Thyroid gland (tissue), 4 donors: ENCODE data around the gene CPNE2. TPM values are rescaled to one million over a fixed set of nuclear protein-coding genes. Genes with fewer than 3 reads are reported as not detected.

Source experiments
- DNase-seq, 2 donors: peaks; one replicate each; pipeline ENCODE4 v3.0.0-alpha.2; 2019
- H3K27ac ChIP-seq, 3 donors: fragments of 200-600 bp; sonication (generic); 1 replicate in 2 of 3; 2 replicates in 1 of 3; pipeline ENCODE4 v1.5.1; 2016 to 2019; ENCODE audit warnings: mild to moderate bottlenecking in 1 of 3, moderate library complexity in 1 of 3
- H3K27me3 ChIP-seq: fragments of 200-600 bp; sonication (generic); one replicate; pipeline ENCODE4 v1.5.1; 2019
- H3K36me3 ChIP-seq, 2 donors: fragments of 200-600 bp; sonication (generic); one replicate each; pipeline ENCODE4 v1.5.1; 2016 to 2019
- H3K4me1 ChIP-seq, 2 donors: fragments of 200-600 bp; sonication (generic); one replicate each; pipeline ENCODE4 v1.5.1; 2017 to 2019
- H3K4me3 ChIP-seq, 3 donors: fragments of 200-600 bp; sonication (generic); replicated peaks in 1 of 3; 1 replicate in 2 of 3; 2 replicates in 1 of 3; pipeline ENCODE4 v1.5.1; 2016; ENCODE audit warnings: mild to moderate bottlenecking in 1 of 3
- H3K9me3 ChIP-seq: fragments of 200-600 bp; sonication (generic); one replicate; pipeline ENCODE4 v1.5.1; 2017
- CTCF ChIP-seq, 6 experiments: fragments of 200-600 bp in 3 of 6; fragments of 450-650 bp in 3 of 6; sonication (generic) in 3 of 6; IDR thresholded peaks; one replicate each; pipeline ENCODE4 v1.5.1; 2016 to 2019; ENCODE audit warnings: antibody characterized with exemption in 6 of 6, mild to moderate bottlenecking in 2 of 6, inconsistent platforms in 1 of 6, moderate library complexity in 1 of 6
- POLR2A ChIP-seq, 2 donors: fragments of 450-650 bp; IDR thresholded peaks; one replicate each; pipeline ENCODE4 v1.6.1; 2017; ENCODE audit warnings: antibody characterized with exemption in 2 of 2, mild to moderate bottlenecking in 2 of 2, moderate library complexity in 1 of 2
- WGBS, 2 donors: methylation state at CpG; one replicate each; pipeline ENCODE4 v1.1.5; 2017; 5-methylcytosine and 5-hydroxymethylcytosine counted together
- intact Hi-C: fragments of 100-400 bp; cut with DNase I; formaldehyde crosslinking; loops from one replicate; pipeline ENCODE4 v1.15.1; 2023
- total RNA-seq, 4 donors: library from RNA; depleted of rRNA; stranded (reverse); fragments of >200 nt; gene quantifications; one replicate each; pipeline ENCODE4 v1.2.3, GENCODE V29; 2016

Gene CPNE2
- total RNA-seq, 4 donors from 2014 or later, result 26.6 to 33.3 (median 29.2) TPM

- peak; percentile 62 to 78 for DNase-seq
- H3K4me3 ChIP-seq, result no peak overlapping the region
- H3K36me3 ChIP-seq, result peaks cover 0 to 12% of the 10 kb centered on the region in 2 donors
- no peaks in the 10 kb centered on the region for H3K9me3 ChIP-seq
- WGBS, 2 donors, result 40 to 69% methylated on average over 25 of the region's 25 CpGs
- no peaks in the 10 kb centered on the region for H3K27me3 ChIP-seq
- intact Hi-C loops, result no loop called here
- H3K27ac ChIP-seq, result peak overlapping the region in 1 of 3 donors; percentile 12
- H3K4me1 ChIP-seq, result peaks cover 16 to 20% of the 10 kb centered on the region in 2 donors
- TF ChIP-seq POLR2A (IDR thresholded peaks at IDR 0.05) (no peak), CTCF (IDR thresholded peaks at IDR 0.05) (no peak)
These were observed 23.3 kb downstream of the CPNE2 start for GRCh38 chr16:57115514-57116182.

- no peaks in the 10 kb centered on the region for H3K9me3 ChIP-seq
- TF ChIP-seq CTCF (IDR thresholded peaks at IDR 0.05) (no peak), POLR2A (IDR thresholded peaks at IDR 0.05) (no peak)
- peaks cover 0 to 21% of the 10 kb centered on the region in 2 donors for H3K36me3 ChIP-seq
- 100% methylated on average over 2 of the region's 2 CpGs for WGBS, 2 donors
- H3K27ac ChIP-seq, result no peak overlapping the region
- DNase-seq, result no peak
- no peaks in the 10 kb centered on the region for H3K27me3 ChIP-seq
- no peak overlapping the region for H3K4me3 ChIP-seq
- peaks cover 4 to 5% of the 10 kb centered on the region in 2 donors for H3K4me1 ChIP-seq
- intact Hi-C loops, result no loop called here
These were observed 26.2 kb downstream of the CPNE2 start for GRCh38 chr16:57118461-57119084.

GRCh38 chr16:57123216-57123973 is 31.0 kb downstream of the CPNE2 start:
- 91 to 92% methylated on average over 7 of the region's 7 CpGs for WGBS, 2 donors
- Histone ChIP-seq H3K27me3 (no peaks in the 10 kb centered on the region), H3K4me1 (peaks cover 5 to 9% of the 10 kb centered on the region in 2 donors), H3K4me3 (no peak overlapping the region), H3K36me3 (peaks cover 0 to 15% of the 10 kb centered on the region in 2 donors), H3K27ac (no peak overlapping the region), H3K9me3 (no peaks in the 10 kb centered on the region)
- TF ChIP-seq CTCF (IDR thresholded peaks at IDR 0.05) (no peak), POLR2A (IDR thresholded peaks at IDR 0.05) (no peak)
- intact Hi-C loops, result no loop called here
- no peak for DNase-seq

GRCh38 chr16:57123974-57124674 is 31.7 kb downstream of the CPNE2 start:
- intact Hi-C loops, result no loop called here

More at GRCh38 chr16:57123974-57124674, 31.7 kb downstream of the CPNE2 start:
- Histone ChIP-seq H3K4me3 (no peak overlapping the region), H3K36me3 (peaks cover 0 to 13% of the 10 kb centered on the region in 2 donors), H3K4me1 (peaks cover 5 to 9% of the 10 kb centered on the region in 2 donors), H3K27me3 (no peaks in the 10 kb centered on the region), H3K27ac (no peak overlapping the region), H3K9me3 (no peaks in the 10 kb centered on the region)
- peak; percentile 54 for DNase-seq
- WGBS, 2 donors, result 52 to 60% methylated on average over 11 of the region's 11 CpGs
- no peak for TF ChIP-seq POLR2A (IDR thresholded peaks at IDR 0.05)
- no peak for TF ChIP-seq CTCF (IDR thresholded peaks at IDR 0.05)
